ENCODE data around the gene TGDS. TPM values are rescaled to one million over a fixed set of nuclear protein-coding genes. Genes with fewer than 3 reads are reported as not detected.
"Not testable (repeated sequence)": the region's sequence is repeated elsewhere in the genome, so short reads cannot be mapped to it uniquely, and the experiment has no call there.

The TGDS gene, protein sequence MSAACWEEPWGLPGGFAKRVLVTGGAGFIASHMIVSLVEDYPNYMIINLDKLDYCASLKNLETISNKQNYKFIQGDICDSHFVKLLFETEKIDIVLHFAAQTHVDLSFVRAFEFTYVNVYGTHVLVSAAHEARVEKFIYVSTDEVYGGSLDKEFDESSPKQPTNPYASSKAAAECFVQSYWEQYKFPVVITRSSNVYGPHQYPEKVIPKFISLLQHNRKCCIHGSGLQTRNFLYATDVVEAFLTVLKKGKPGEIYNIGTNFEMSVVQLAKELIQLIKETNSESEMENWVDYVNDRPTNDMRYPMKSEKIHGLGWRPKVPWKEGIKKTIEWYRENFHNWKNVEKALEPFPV
- total RNA-seq (2014; rRNA removed; shearing (Covaris generic)): 21.0 and 27.4 TPM in 2 replicates

GRCh38 chr13:94595950-94596574 lies at the start of gene TGDS:
TGDS (minus strand) TSS chr13:94596152; CDS start chr13:94596136, 16 bp downstream.
- Histone ChIP-seq H3K4me3 (ENCODE audit: insufficient read depth, low read depth, low read length) (peak within 1 kb of the TSS; percentile 76), H3K27me3 (ENCODE audit: control insufficient read depth, insufficient read depth, low read length) (peaks cover 4% of the 10 kb centered on the region), H3K36me3 (replicated peaks; ENCODE audit: control insufficient read depth, insufficient read depth, low read length) (no peaks in the 10 kb centered on the region; the same call in 1 of the 2 replicates)
- peak; percentile 90 for DNase-seq

DNA sequence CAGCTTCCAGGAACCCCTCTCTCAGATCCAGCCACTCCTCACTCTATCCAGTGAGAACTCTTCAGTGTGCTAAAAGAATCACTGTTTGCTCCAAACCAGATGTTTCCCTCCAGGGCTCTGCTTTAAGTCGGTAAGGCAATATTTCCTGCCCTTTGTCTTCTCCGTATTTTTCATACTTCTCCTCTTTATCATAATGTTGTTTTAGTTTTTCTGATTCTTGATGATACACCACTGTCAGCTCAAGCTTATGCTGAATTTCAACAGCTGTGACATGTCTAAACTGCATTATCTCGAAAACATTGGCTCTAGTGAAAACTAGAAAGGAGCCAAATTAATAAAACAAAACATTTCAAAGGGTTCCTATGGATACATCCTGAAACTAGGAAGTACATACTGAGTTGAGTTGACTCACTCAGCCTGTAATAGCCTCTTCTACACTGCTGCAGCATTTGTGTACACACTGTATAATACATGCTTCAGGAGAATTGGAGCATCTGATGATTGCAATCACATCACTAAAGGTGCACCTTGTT lies 45.5 kb upstream of the TGDS start:
- H3K27me3 ChIP-seq (ENCODE audit: control insufficient read depth, insufficient read depth, low read length): no peaks in the 10 kb centered on the region
- no peak for DNase-seq
- H3K4me3 ChIP-seq (ENCODE audit: insufficient read depth, low read depth, low read length): no peak overlapping the region
- no peaks in the 10 kb centered on the region for H3K36me3 ChIP-seq (replicated peaks; ENCODE audit: control insufficient read depth, insufficient read depth, low read length)

DNA sequence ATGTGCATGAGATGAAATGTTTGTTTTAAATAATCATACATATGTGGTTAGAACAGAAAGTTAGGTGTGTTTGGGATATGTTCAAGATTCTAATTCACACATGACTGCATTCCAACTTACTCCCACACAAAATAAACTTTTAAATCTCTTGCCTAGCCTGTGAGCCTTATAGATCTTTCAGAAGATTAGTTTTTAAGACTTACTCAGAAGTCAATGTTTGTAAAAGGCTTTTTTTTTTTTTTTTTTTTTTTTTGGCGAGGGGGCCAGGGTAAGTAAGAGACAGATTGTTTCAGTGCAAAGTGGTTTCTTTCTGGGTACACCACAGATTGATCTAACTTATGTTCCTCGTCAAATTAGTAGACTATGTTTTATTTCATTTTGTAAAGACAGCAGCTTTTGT lies 44.8 kb upstream of the TGDS start:
- Histone ChIP-seq H3K36me3 (replicated peaks; ENCODE audit: control insufficient read depth, insufficient read depth, low read length) (no peaks in the 10 kb centered on the region), H3K4me3 (ENCODE audit: insufficient read depth, low read depth, low read length) (no peak overlapping the region), H3K27me3 (ENCODE audit: control insufficient read depth, insufficient read depth, low read length) (no peaks in the 10 kb centered on the region)
- no peak for DNase-seq

- not testable (repeated sequence) for DNase-seq; H3K4me3 ChIP-seq (ENCODE audit: insufficient read depth, low read depth, low read length)
Observed at GRCh38 chr13:94637677-94638076, 41.7 kb upstream of the TGDS start.

DNA sequence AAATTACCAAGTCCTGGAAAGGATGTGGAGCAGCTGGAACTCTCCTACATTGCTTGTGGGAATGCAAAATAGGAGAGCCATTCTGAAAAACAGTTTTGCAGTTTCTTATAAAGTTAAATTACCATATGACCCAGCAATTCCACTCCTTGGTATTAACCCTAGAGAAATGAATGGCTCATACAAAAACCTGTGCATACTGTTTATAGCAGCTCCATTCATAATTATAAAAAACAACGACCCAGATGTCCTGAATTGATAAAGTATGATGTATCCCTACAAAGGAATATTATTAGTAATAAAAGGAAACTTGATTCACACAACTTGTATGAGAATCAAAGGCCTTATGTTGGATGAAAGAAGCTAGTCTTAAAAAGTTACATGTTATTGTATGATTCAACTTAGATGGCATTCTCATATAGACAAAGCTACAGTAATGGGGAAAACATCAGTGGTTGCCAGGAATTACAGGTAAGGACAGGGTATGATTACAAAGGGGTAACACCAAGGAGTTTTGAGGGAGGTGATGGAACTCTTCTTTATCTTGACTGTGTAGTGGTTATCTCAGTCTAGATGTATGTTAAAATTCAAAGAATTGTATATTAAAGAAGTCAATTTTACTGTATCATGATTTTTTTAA lies 41.1 kb upstream of the TGDS start:
- Histone ChIP-seq H3K36me3 (replicated peaks; ENCODE audit: control insufficient read depth, insufficient read depth, low read length) (no peaks in the 10 kb centered on the region), H3K4me3 (ENCODE audit: insufficient read depth, low read depth, low read length) (no peak overlapping the region), H3K27me3 (ENCODE audit: control insufficient read depth, insufficient read depth, low read length) (no peaks in the 10 kb centered on the region)
- no peak for DNase-seq

More at GRCh38 chr13:94637677-94638076, 41.7 kb upstream of the TGDS start:
- not testable (repeated sequence) for H3K36me3 ChIP-seq (replicated peaks; ENCODE audit: control insufficient read depth, insufficient read depth, low read length); H3K27me3 ChIP-seq (ENCODE audit: control insufficient read depth, insufficient read depth, low read length)

DNA sequence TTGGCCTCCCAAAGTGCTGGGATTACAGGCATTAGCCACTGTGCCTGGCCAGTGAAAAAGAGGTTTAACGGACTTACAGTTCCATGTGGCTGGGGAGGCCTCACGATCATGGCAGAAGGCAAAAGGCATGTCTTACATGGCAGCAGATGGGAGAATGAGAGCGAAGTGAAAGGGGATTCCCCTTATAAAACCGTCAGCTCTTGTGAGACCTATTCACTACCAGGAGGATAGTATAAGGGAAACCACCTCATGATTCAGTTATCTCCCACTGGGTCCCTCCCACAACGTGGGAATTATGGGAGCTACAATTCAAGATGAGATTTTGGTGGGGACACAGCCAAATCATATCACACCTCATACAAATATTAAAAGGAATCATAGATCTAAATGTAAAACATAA lies 40.1 kb upstream of the TGDS start:
- DNase-seq; H3K36me3 ChIP-seq (replicated peaks; ENCODE audit: control insufficient read depth, insufficient read depth, low read length); H3K4me3 ChIP-seq (ENCODE audit: insufficient read depth, low read depth, low read length); H3K27me3 ChIP-seq (ENCODE audit: control insufficient read depth, insufficient read depth, low read length): not testable (repeated sequence)

DNA sequence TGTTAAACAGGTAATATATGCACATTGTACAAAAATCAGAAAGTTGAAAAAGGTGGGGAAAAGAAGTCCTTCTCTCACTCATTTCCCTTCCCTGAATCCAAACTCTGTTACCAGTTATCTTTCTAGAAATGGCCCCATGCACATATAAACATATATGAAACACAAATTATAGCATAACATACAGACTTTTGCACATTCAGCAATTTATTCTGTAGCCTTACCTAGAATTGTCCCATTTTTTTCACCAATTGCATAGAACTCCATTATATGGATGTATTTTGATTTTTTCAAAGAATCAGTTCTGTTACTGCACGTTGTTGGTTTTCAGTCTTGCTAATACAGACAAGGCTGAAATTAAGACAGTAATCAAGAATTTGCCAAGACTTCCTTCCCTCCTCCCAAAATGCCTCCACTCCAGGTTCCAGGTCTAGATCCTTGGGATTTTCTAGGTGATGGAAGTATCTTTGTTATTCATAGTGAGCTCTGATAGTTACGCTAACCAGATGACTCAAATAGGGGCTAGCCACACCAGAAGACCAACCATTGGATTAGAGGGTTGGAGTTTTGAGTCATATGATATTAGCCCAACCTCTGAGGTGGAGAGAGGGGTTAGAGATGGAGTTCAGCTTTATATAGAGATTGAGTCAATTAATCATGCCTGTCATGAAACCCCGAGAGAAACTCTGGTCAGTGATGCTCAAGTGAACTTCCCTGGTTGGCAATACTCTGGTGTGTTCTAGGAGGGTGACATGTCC lies 36.5 kb upstream of the TGDS start:
- no peak overlapping the region for H3K4me3 ChIP-seq (ENCODE audit: insufficient read depth, low read depth, low read length)
- no peak for DNase-seq
- no peaks in the 10 kb centered on the region; the same call in none of the 2 replicates for H3K36me3 ChIP-seq (replicated peaks; ENCODE audit: control insufficient read depth, insufficient read depth, low read length)
- no peaks in the 10 kb centered on the region for H3K27me3 ChIP-seq (ENCODE audit: control insufficient read depth, insufficient read depth, low read length)

DNA sequence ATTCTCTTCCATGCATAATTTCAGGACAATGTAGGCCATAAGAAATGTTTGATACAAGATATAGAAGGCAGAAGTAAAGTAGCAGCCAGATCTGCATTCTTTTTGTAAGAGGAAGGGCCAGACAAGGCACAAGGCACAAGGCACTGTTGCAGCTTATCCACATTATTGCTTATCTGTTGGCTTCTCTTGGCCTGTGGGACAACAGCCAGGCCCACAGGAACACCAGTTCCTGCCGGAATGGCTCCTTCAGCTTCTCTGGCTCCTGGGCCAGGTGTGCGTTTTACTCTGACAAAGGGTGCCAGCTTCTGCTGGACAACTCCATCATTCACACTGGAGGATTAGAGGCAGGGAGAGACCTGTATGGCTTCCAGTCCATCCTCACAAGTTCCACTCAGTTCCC lies 34.9 kb upstream of the TGDS start:
- Histone ChIP-seq H3K27me3 (ENCODE audit: control insufficient read depth, insufficient read depth, low read length) (no peaks in the 10 kb centered on the region), H3K36me3 (replicated peaks; ENCODE audit: control insufficient read depth, insufficient read depth, low read length) (no peaks in the 10 kb centered on the region; the same call in none of the 2 replicates), H3K4me3 (ENCODE audit: insufficient read depth, low read depth, low read length) (no peak overlapping the region)
- no peak for DNase-seq

DNA sequence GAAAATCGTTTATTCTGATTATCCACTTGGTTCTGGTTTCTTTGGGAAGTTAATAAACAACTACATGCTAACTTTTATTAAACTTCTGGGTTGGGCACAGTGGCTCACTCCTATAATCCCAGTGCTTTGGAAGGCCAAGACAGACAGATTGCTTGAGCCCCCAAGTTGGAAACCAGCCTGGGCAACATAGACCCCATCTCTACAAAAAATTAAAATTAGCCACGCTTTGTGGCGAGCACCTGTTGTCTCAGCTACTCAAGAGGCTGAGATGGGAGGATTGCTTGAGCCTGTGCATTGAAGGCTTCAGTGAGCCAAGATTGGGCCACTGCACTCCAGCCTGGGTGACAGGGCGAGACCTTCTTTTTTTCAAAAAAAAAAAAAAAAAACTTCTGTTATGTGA lies 27.4 kb upstream of the TGDS start:
- H3K36me3 ChIP-seq (replicated peaks; ENCODE audit: control insufficient read depth, insufficient read depth, low read length): peaks cover 5% of the 10 kb centered on the region

DNA sequence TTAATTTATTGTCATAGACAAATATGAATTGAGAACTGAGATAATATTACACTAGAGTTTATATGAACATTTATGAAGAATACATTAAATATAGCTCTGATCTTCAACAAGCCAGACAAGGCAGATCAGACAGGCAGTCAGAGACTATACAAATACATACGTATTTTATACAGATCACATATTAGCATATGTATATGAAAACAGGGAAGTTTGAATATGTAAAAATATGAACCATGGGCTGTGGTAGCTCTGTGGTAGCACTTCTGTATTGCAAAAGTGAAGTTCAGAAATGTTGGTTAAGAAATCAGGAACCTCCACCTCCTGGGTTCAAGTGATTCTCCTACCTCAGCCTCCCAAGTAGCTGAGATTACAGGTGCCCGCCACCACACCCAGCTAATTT lies 26.4 kb upstream of the TGDS start:
- peaks cover 5% of the 10 kb centered on the region for H3K36me3 ChIP-seq (replicated peaks; ENCODE audit: control insufficient read depth, insufficient read depth, low read length)
- H3K4me3 ChIP-seq (ENCODE audit: insufficient read depth, low read depth, low read length): no peak overlapping the region
- H3K27me3 ChIP-seq (ENCODE audit: control insufficient read depth, insufficient read depth, low read length): no peaks in the 10 kb centered on the region
- no peak for DNase-seq

More for the DNA sequence above, 27.4 kb upstream of the TGDS start:
- H3K27me3 ChIP-seq (ENCODE audit: control insufficient read depth, insufficient read depth, low read length): no peaks in the 10 kb centered on the region
- no peak for DNase-seq
- H3K4me3 ChIP-seq (ENCODE audit: insufficient read depth, low read depth, low read length): no peak overlapping the region

GRCh38 chr13:94620286-94620896 lies 24.4 kb upstream of the TGDS start:
- H3K27me3 ChIP-seq (ENCODE audit: control insufficient read depth, insufficient read depth, low read length): no peaks in the 10 kb centered on the region
- DNase-seq: peak; percentile 53
- peaks cover 5% of the 10 kb centered on the region for H3K36me3 ChIP-seq (replicated peaks; ENCODE audit: control insufficient read depth, insufficient read depth, low read length)
- no peak overlapping the region for H3K4me3 ChIP-seq (ENCODE audit: insufficient read depth, low read depth, low read length)

GRCh38 chr13:94617389-94618000 lies 21.5 kb upstream of the TGDS start:
- no peak overlapping the region for H3K4me3 ChIP-seq (ENCODE audit: insufficient read depth, low read depth, low read length)
- no peak for DNase-seq
- H3K27me3 ChIP-seq (ENCODE audit: control insufficient read depth, insufficient read depth, low read length): no peaks in the 10 kb centered on the region
- no peaks in the 10 kb centered on the region; the same call in 1 of the 2 replicates for H3K36me3 ChIP-seq (replicated peaks; ENCODE audit: control insufficient read depth, insufficient read depth, low read length)

- Histone ChIP-seq H3K27me3 (ENCODE audit: control insufficient read depth, insufficient read depth, low read length) (no peaks in the 10 kb centered on the region), H3K4me3 (ENCODE audit: insufficient read depth, low read depth, low read length) (no peak overlapping the region), H3K36me3 (replicated peaks; ENCODE audit: control insufficient read depth, insufficient read depth, low read length) (peaks cover 2% of the 10 kb centered on the region; the same call in 1 of the 2 replicates)
- no peak for DNase-seq
Observed at GRCh38 chr13:94613051-94613450, 17.1 kb upstream of the TGDS start.

Data from H7 (cell line).